ENCODE measurements around the gene MIA2.
"Not testable (repeated sequence)": the region's sequence is repeated elsewhere in the genome, so short reads cannot be mapped to it uniquely, and the experiment has no call there.

Gene MIA2

GRCh38 chr14:39247256-39247655 lies 13.5 kb downstream of the MIA2 start:
- Histone ChIP-seq H3K27ac (no peak overlapping the region), H3K9ac (no peak overlapping the region), H3K9me3 (replicated peaks in 1 of 11) (no peaks in the 10 kb centered on the region), H3K4me2 (no peak overlapping the region), H3K27me3 (no peaks in the 10 kb centered on the region), H3K4me3 (no peak overlapping the region), H3K36me3 (no peaks in the 10 kb centered on the region), H3K4me1 (no peaks in the 10 kb centered on the region), H4K20me1 (no peaks in the 10 kb centered on the region)
- TF ChIP-seq Cebpa-rat (IDR thresholded peaks at IDR 0.05): no peak

DNA sequence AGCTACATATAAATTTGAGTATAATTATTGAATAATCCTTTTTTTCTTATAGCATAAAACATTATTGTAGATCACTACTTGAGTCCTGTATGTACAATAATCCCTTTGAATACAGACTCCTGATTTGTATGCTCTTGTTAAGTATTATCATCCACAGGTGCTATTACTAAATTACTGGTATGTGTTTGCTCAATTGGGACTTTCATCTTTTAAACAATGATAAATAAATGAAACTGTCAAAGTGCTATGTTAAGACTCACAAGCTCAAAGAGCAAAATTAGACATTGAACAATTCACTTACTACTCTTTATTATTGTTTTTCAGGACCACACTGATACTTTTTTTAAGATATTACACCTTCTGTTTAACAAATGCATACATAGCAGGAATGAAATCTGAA lies 17.8 kb downstream of the MIA2 start:
- Histone ChIP-seq H3K4me1 (no peaks in the 10 kb centered on the region), H3K36me3 (no peaks in the 10 kb centered on the region), H3K27ac (no peak overlapping the region), H3K4me3 (no peak overlapping the region), H3K9me3 (replicated peaks in 1 of 11) (no peaks in the 10 kb centered on the region), H4K20me1 (no peaks in the 10 kb centered on the region), H3K27me3 (no peaks in the 10 kb centered on the region), H3K4me2 (no peak overlapping the region), H3K9ac (no peak overlapping the region)
- TF ChIP-seq Cebpa-rat (IDR thresholded peaks at IDR 0.05): no peak

- not testable (repeated sequence) for H3K27ac ChIP-seq, H3K27me3 ChIP-seq, H3K4me1 ChIP-seq, H4K20me1 ChIP-seq, H3K4me3 ChIP-seq, H3K4me2 ChIP-seq, H3K9ac ChIP-seq, H3K36me3 ChIP-seq
- peaks cover 4 to 22% (median 11%) of the 10 kb centered on the region in 11 experiments; a peak in 15 of 22 replicates for H3K9me3 ChIP-seq (replicated peaks in 1 of 11)
Measured at GRCh38 chr14:39257388-39257787, 23.7 kb downstream of the MIA2 start.

DNA sequence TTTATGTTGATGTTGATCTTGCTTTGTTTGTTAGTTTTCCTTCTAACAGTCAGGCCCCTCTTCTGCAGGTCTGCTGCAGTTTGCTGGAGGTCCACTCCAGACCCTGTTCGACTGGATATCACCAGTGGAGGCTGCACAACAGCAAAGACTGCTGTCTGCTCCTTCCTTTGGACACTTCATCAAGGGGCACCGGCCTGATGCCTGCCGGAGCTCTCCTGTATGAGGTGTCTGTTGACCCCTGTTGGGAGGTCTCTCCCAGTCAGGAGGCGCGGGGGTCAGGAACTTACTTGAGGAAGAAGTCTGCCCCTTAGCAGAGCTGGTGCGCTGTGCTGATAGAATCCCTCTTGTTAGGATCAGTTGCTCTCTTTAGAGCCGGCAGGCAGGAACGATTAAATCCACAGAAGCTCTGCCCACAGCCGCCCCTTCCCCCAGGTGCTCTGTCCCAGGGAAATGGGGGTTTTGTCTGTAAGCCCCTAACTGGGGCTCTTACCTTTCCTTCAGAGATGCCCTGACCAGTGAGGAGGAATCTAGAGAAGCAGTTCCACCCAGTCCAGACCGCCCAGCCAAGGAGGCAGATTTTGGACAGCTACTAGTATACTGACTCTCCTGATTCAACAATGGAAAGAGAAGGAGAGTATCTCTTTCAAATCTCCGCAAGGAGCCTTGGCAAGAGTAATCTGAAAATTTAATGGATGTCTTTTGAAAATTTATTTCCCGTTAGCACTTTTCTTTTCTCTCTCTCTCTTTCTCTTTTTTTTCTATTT lies 25.2 kb downstream of the MIA2 start:
- H3K4me1 ChIP-seq: no peaks in the 10 kb centered on the region
- H3K9ac ChIP-seq: no peak overlapping the region
- peaks cover 4 to 22% (median 11%) of the 10 kb centered on the region in 11 experiments; a peak in 15 of 22 replicates for H3K9me3 ChIP-seq (replicated peaks in 1 of 11)
- H3K36me3 ChIP-seq: no peaks in the 10 kb centered on the region
- TF ChIP-seq Cebpa-rat (IDR thresholded peaks at IDR 0.05): no peak
- H3K27ac ChIP-seq: no peak overlapping the region
- H3K4me3 ChIP-seq: no peak overlapping the region
- no peaks in the 10 kb centered on the region for H4K20me1 ChIP-seq
- no peaks in the 10 kb centered on the region for H3K27me3 ChIP-seq
- no peak overlapping the region for H3K4me2 ChIP-seq

- peaks cover 4 to 22% (median 12%) of the 10 kb centered on the region in 11 experiments; a peak in 15 of 22 replicates for H3K9me3 ChIP-seq (replicated peaks in 1 of 11)
- not testable (repeated sequence) for H3K27me3 ChIP-seq, H4K20me1 ChIP-seq, H3K4me1 ChIP-seq, H3K27ac ChIP-seq, H3K4me2 ChIP-seq, H3K36me3 ChIP-seq, H3K9ac ChIP-seq, H3K4me3 ChIP-seq
Measured at GRCh38 chr14:39260161-39260560, 26.4 kb downstream of the MIA2 start.

GRCh38 chr14:39262214-39262613 lies 28.5 kb downstream of the MIA2 start:
- H3K27ac ChIP-seq, H3K4me3 ChIP-seq, H3K36me3 ChIP-seq, H4K20me1 ChIP-seq, H3K4me2 ChIP-seq, H3K9ac ChIP-seq, H3K27me3 ChIP-seq: not testable (repeated sequence)
- Histone ChIP-seq H3K9me3 (replicated peaks in 1 of 11) (peaks cover 4 to 17% (median 8%) of the 10 kb centered on the region in 11 experiments; a peak in 14 of 22 replicates), H3K4me1 (peaks cover 10 to 17% (median 15%) of the 10 kb centered on the region in 10 experiments)

- Histone ChIP-seq H3K4me3 (no peak overlapping the region), H3K4me1 (peaks cover 21 to 29% (median 27%) of the 10 kb centered on the region in 10 experiments), H3K4me2 (no peak overlapping the region), H3K36me3 (no peaks in the 10 kb centered on the region), H3K27me3 (no peaks in the 10 kb centered on the region), H3K27ac (no peak overlapping the region), H3K9ac (no peak overlapping the region), H4K20me1 (peaks cover 0 to 10% (median 4%) of the 10 kb centered on the region in 11 experiments; a peak in 8 of 22 replicates), H3K9me3 (replicated peaks in 1 of 11) (peaks cover 2 to 14% (median 5%) of the 10 kb centered on the region in 11 experiments; a peak in 11 of 22 replicates)
- TF ChIP-seq Cebpa-rat (IDR thresholded peaks at IDR 0.05): no peak
Measured at GRCh38 chr14:39264057-39264456, 30.3 kb downstream of the MIA2 start.

DNA sequence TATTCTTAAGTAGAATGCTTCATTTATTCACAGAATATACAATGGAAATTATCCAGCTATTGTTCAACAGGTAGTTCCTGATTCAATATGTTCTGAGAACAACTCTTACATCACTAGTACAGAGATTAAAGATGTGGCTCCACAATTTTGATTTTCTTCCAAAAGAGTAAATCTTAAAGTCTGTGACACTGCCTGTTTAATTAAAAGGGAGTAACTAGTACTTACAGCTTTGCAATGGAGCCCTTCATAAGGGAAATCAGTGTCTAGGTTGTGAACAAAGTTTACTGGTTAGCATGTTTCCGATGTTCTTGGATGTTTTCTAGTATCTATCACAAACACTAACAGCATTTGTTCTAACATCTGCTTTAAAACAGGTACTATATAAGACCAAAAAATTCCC lies 30.8 kb downstream of the MIA2 start:
- H3K4me2 ChIP-seq: no peak overlapping the region; a peak in 1 of 22 replicates

GRCh38 chr14:39265033-39265432 lies 31.3 kb downstream of the MIA2 start:
- Histone ChIP-seq H3K9me3 (replicated peaks in 1 of 11) (peaks cover 0 to 15% (median 5%) of the 10 kb centered on the region in 11 experiments; a peak in 11 of 22 replicates), H3K4me1 (peaks cover 28 to 36% (median 34%) of the 10 kb centered on the region in 10 experiments), H3K27me3 (no peaks in the 10 kb centered on the region), H3K4me3 (peak overlapping the region in 7 of 10 experiments; percentile 49 to 86 (median 83); a peak in 9 of 20 replicates), H4K20me1 (peaks cover 0 to 15% (median 9%) of the 10 kb centered on the region in 11 experiments; a peak in 8 of 22 replicates), H3K9ac (peak overlapping the region in 10 of 11 experiments; percentile 96 to 99 (median 98); a peak in 10 of 22 replicates), H3K27ac (peak overlapping the region in 9 of 11 experiments; percentile 97 to 100 (median 99); a peak in 15 of 22 replicates), H3K36me3 (peaks cover 0 to 2% (median 0%) of the 10 kb centered on the region in 11 experiments; a peak in 1 of 22 replicates), H3K4me2 (peak overlapping the region; percentile 84 to 97 (median 91); a peak in 18 of 22 replicates)
- no peak for TF ChIP-seq Cebpa-rat (IDR thresholded peaks at IDR 0.05)

More for the DNA sequence above, 30.8 kb downstream of the MIA2 start:
- Histone ChIP-seq H3K36me3 (no peaks in the 10 kb centered on the region), H4K20me1 (peaks cover 0 to 14% (median 9%) of the 10 kb centered on the region in 11 experiments; a peak in 8 of 22 replicates), H3K9ac (no peak overlapping the region), H3K4me1 (peaks cover 26 to 34% (median 32%) of the 10 kb centered on the region in 10 experiments), H3K27me3 (no peaks in the 10 kb centered on the region), H3K9me3 (replicated peaks in 1 of 11) (peaks cover 0 to 14% (median 5%) of the 10 kb centered on the region in 11 experiments; a peak in 11 of 22 replicates), H3K4me3 (no peak overlapping the region), H3K27ac (no peak overlapping the region; a peak in 2 of 22 replicates)
- no peak for TF ChIP-seq Cebpa-rat (IDR thresholded peaks at IDR 0.05)
